Mesenchymal stem cell (in vitro differentiated cells and primary cell): ENCODE measurements around the gene SPATA24.

Source experiments
- DNase-seq: peaks from one replicate; pipeline ENCODE4 v3.0.0-alpha.2; 2013
- H2AFZ ChIP-seq: one replicate; pipeline ENCODE4 v1.6.1; 2013; ENCODE audit warnings: low read depth, mild to moderate bottlenecking, control low read depth, inconsistent platforms, low read length, moderate library complexity
- H2AK5ac ChIP-seq: 2 replicates; pipeline ENCODE4 v1.6.1; 2013; ENCODE audit warnings: low read length, moderate library complexity, mild to moderate bottlenecking, inconsistent platforms; ENCODE audit not compliant: severe bottlenecking
- H2BK120ac ChIP-seq: one replicate; pipeline ENCODE4 v1.6.1; 2013; ENCODE audit warnings: low read depth, mild to moderate bottlenecking, inconsistent platforms, low read length, moderate library complexity
- H2BK12ac ChIP-seq, 2 experiments: one replicate each; pipeline ENCODE4 v1.6.1; 2013; ENCODE audit warnings: inconsistent platforms in 2 of 2, low read length in 2 of 2, mild to moderate bottlenecking in 2 of 2, moderate library complexity in 2 of 2, control low read depth in 1 of 2
- H2BK15ac ChIP-seq: one replicate; pipeline ENCODE4 v1.6.1; 2013; ENCODE audit warnings: mild to moderate bottlenecking, low read depth, inconsistent platforms; ENCODE audit not compliant: poor library complexity, severe bottlenecking
- H2BK5ac ChIP-seq: 2 replicates; pipeline ENCODE4 v1.6.1; 2013; ENCODE audit warnings: low read depth, mild to moderate bottlenecking, low read length, control low read depth, inconsistent platforms; ENCODE audit not compliant: poor library complexity, severe bottlenecking
- H3K14ac ChIP-seq, 2 experiments: one replicate each; pipeline ENCODE4 v1.6.1; 2013; ENCODE audit warnings: inconsistent platforms in 2 of 2, low read length in 2 of 2, control low read depth in 1 of 2, mild to moderate bottlenecking in 1 of 2, moderate library complexity in 1 of 2
- H3K18ac ChIP-seq, 2 experiments: one replicate each; pipeline ENCODE4 v1.6.1; 2013; ENCODE audit warnings: inconsistent platforms in 2 of 2, low read length in 2 of 2, control low read depth in 1 of 2, low read depth in 1 of 2, mild to moderate bottlenecking in 1 of 2
- H3K23ac ChIP-seq, 2 experiments: one replicate each; pipeline ENCODE4 v1.6.1; 2013; ENCODE audit warnings: inconsistent platforms in 2 of 2, low read length in 2 of 2, mild to moderate bottlenecking in 2 of 2, moderate library complexity in 2 of 2, control low read depth in 1 of 2
- H3K27ac ChIP-seq: 2 replicates; pipeline ENCODE4 v1.5.1; 2013; ENCODE audit warnings: mild to moderate bottlenecking, moderate library complexity, low read length, control low read depth, inconsistent platforms; ENCODE audit not compliant: poor library complexity, severe bottlenecking
- H3K27me3 ChIP-seq, 2 experiments: 2 replicates each; pipeline versions ENCODE4 v1.6.1 to v1.7.0; 2013; ENCODE audit warnings: low read length in 2 of 2, mild to moderate bottlenecking in 2 of 2, moderate library complexity in 2 of 2, control low read depth in 1 of 2, inconsistent platforms in 1 of 2; ENCODE audit not compliant: control insufficient read depth in 1 of 2, insufficient read depth in 1 of 2
- H3K36me3 ChIP-seq, 2 experiments: 2 replicates each; pipeline versions ENCODE4 v1.6.1 to v1.7.0; 2013; ENCODE audit warnings: low read length in 2 of 2, control low read depth in 1 of 2, inconsistent platforms in 1 of 2, low read depth in 1 of 2, mild to moderate bottlenecking in 1 of 2; ENCODE audit not compliant: insufficient read depth in 2 of 2, control insufficient read depth in 1 of 2
- H3K4ac ChIP-seq, 2 experiments: one replicate each; pipeline ENCODE4 v1.6.1; 2013; ENCODE audit warnings: inconsistent platforms in 2 of 2, low read length in 2 of 2, mild to moderate bottlenecking in 2 of 2, moderate library complexity in 2 of 2, control low read depth in 1 of 2, low read depth in 1 of 2
- H3K4me1 ChIP-seq: 2 replicates; pipeline ENCODE4 v1.6.1; 2013; ENCODE audit warnings: low read depth, low read length, control low read depth; ENCODE audit not compliant: control insufficient read depth, insufficient read depth
- H3K4me2 ChIP-seq: 2 replicates; pipeline ENCODE4 v1.6.1; 2013; ENCODE audit warnings: low read length, mild to moderate bottlenecking, inconsistent platforms; ENCODE audit not compliant: poor library complexity, severe bottlenecking
- H3K4me3 ChIP-seq, 2 experiments: 2 replicates each; pipeline versions ENCODE4 v1.5.1 to v1.7.0; 2013; ENCODE audit warnings: low read length in 2 of 2, mild to moderate bottlenecking in 2 of 2, control low read depth in 1 of 2, low read depth in 1 of 2; ENCODE audit not compliant: insufficient read depth in 1 of 2
- H3K79me1 ChIP-seq: replicated peaks from 2 replicates; pipeline ENCODE4 v1.6.1; 2013; ENCODE audit warnings: mild to moderate bottlenecking, control low read depth, low read length, inconsistent platforms; ENCODE audit not compliant: poor library complexity, severe bottlenecking
- H3K9ac ChIP-seq: 2 replicates; pipeline ENCODE4 v1.7.0; 2013; ENCODE audit warnings: mild to moderate bottlenecking, low read length, moderate library complexity
- H3K9me3 ChIP-seq: 2 replicates; pipeline ENCODE4 v1.7.0; 2013; ENCODE audit warnings: mild to moderate bottlenecking, low read length; ENCODE audit not compliant: control insufficient read depth
- H4K8ac ChIP-seq: one replicate; pipeline ENCODE4 v1.6.1; 2013; ENCODE audit warnings: inconsistent platforms, mild to moderate bottlenecking, low read length, moderate library complexity
- H4K91ac ChIP-seq: one replicate; pipeline ENCODE4 v1.6.1; 2013; ENCODE audit warnings: mild to moderate bottlenecking, low read length, inconsistent platforms
- WGBS: methylation state at CpG from one replicate; pipeline ENCODE4 v1.1.7; 2013; ENCODE audit warnings: mixed read lengths; 5-methylcytosine and 5-hydroxymethylcytosine counted together

SPATA24 gene

DNA sequence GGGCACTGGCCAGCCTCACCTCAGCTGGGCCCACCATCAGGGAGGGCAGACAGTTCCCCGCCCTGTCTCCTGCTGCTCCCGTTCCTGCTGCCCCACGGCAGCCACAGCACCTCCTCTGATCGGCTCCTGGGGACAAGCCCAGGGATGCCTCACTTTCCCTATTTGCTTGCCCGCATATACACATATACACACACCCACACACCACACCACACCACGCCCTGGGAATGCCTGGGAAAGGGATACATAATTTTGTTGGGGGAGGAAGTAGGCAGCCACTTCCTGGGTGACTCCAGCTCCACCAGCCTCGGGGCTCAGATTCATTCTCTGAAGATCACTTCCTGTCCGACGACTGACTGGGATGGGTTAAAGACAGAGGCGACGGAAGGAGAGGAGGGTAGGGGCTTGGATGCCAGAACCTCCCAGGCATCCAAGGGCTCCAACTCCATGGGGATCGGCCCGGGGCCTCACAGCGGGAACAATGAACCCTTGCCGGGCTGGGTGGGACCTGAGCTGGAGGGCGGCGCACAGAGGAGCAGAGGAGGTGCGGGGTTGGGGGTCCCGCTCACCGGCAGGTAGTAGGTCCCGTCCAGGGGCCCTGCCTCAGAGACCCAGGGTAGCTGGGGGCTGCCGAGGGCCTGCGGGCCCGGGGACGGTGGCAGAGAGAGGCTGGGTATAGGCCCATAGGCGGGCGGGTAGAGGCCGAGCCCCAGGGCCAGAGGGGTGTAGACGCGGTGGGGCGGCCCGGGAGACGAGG is 12.1 kb downstream of the SPATA24 start:
- Histone ChIP-seq H2AFZ (no peak overlapping the region), H3K9me3 (no peaks in the 10 kb centered on the region), H3K14ac (no peak overlapping the region), H4K91ac (no peak overlapping the region), H3K27me3 (peaks cover 18 to 29% of the 10 kb centered on the region in 2 experiments), H4K8ac (no peak overlapping the region), H3K4ac (no peak overlapping the region), H2BK15ac (no peak overlapping the region), H3K4me2 (no peak overlapping the region), H3K36me3 (peaks cover 0 to 1% of the 10 kb centered on the region in 2 experiments), H2BK120ac (no peak overlapping the region), H3K23ac (no peak overlapping the region), H3K18ac (no peak overlapping the region), H3K4me3 (no peak overlapping the region), H3K79me1 (no peaks in the 10 kb centered on the region), H3K9ac (no peak overlapping the region), H2BK12ac (no peak overlapping the region), H3K27ac (no peak overlapping the region), H2AK5ac (no peak overlapping the region), H3K4me1 (peaks cover 37% of the 10 kb centered on the region), H2BK5ac (no peak overlapping the region)
- no peak for DNase-seq
- 73% methylated on average over 23 of the region's 33 CpGs for WGBS

DNA sequence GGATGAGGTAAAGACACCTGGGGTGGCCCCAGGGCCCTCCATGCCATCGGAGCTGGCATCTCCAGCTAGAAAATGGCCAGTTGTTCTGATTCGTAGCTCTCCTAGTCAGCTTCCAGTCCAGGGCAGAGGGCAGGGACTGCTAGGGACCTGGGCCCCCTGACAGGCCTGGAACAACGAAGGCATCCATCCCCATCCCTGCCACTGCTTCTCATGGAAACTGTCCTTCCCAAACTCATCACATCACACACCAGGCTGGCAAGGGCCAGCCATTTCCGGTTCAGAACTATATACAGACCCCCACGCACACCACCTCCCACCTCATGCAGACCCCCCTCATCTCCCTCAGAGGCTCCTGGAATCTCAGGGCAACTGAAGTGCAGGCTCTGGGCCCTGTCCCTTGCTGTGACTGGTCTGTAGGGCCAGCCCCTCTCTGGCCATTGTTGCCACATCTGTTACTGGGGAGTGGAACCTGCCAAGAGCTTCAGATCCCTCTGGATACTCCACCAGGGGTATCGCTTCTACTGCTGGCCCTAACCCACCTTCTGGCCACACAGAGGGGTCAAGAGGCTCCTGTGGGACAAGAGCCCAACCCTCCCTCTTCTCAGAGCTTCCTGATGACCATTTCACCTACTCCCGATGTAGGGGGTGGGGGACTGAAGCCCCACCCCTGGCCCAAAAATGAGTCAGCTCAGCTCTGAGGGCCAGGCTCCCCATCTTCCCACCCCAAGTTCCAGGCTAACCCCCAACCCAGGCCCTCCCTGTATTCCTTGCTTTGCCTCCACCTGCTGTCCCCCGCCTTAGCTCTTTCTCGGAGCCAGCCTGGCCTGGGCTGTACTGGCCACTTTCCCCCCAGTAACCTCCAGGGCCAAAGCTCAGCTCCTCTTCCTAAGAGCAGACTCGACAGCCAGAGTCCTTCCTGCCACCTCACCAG is 13.0 kb downstream of the SPATA24 start:
- no peak overlapping the region for H2BK12ac ChIP-seq
- no peak overlapping the region for H4K91ac ChIP-seq
- H3K4ac ChIP-seq = no peak overlapping the region
- H2BK120ac ChIP-seq = no peak overlapping the region
- no peaks in the 10 kb centered on the region for H3K79me1 ChIP-seq
- no peak overlapping the region for H2BK15ac ChIP-seq
- H3K4me3 ChIP-seq = no peak overlapping the region
- no peak overlapping the region for H3K14ac ChIP-seq
- no peak overlapping the region for H2BK5ac ChIP-seq
- H4K8ac ChIP-seq = no peak overlapping the region
- peaks cover 18 to 29% of the 10 kb centered on the region in 2 experiments for H3K27me3 ChIP-seq
- H3K27ac ChIP-seq = no peak overlapping the region
- no peak overlapping the region for H3K18ac ChIP-seq
- H2AK5ac ChIP-seq = no peak overlapping the region
- H3K23ac ChIP-seq = no peak overlapping the region
- H3K9me3 ChIP-seq = no peaks in the 10 kb centered on the region
- peaks cover 36% of the 10 kb centered on the region for H3K4me1 ChIP-seq
- H3K4me2 ChIP-seq = no peak overlapping the region
- no peaks in the 10 kb centered on the region for H3K36me3 ChIP-seq
- 92% methylated on average over 10 of the region's 10 CpGs for WGBS
- no peak overlapping the region for H2AFZ ChIP-seq
- no peak overlapping the region for H3K9ac ChIP-seq
- DNase-seq = no peak

DNA sequence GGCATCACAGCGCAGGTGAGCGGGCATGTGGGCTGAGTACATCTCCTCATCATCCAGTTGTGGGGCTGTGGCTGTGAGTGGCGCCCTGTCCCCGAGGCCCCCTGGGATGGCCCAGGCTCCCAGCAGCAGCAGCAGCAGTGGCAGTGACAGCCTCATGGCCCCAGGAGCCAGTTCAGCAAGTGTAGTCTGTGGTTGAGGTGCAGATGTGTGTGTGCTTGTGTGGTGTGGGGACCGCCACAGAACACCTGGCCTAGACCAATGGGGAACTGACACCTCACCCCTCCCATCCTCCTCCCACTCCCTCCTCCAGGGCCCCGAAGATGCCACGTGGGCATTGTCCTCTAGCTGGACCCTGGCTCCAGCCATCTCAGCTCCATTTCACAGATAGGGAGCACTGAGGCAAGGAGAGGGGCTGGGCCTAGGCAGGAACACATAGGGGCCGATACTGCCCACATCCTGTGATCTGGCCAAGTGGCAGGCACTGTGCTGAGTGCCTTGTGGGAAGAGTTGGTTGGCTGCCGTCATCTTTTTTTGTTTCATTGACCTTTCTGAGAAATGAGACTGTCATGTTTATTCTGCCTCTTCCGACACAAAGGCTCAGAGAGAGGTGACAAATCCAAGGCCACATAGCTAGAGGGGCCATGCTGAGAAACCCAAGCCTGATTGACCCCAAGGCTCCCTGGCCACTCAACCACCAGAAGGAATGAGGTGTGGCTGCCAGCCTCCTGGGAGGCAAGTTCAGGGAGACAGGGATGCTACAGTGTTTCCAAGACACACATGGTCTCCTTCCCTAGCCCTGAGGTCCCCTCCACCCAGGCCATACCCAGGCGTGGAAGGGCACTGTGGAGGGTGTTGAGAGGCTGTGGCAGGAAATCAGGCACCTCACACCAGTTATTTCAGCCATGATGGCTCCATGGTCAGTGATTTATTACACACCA is 13.9 kb downstream of the SPATA24 start, which contains the start of gene MZB1:
Gene MZB1, minus strand, starts transcription at position 213 of the 938 bp plus-strand sequence. Its CDS starts 57 bp downstream, at position 156.
- Histone ChIP-seq H3K27ac (no peak within 1 kb of the TSS), H3K18ac (no peak within 1 kb of the TSS), H3K4me3 (no peak within 1 kb of the TSS), H3K4me2 (no peak within 1 kb of the TSS), H2BK15ac (no peak within 1 kb of the TSS), H3K79me1 (no peaks in the 10 kb centered on the region), H3K23ac (no peak within 1 kb of the TSS), H3K36me3 (no peaks in the 10 kb centered on the region), H2BK5ac (no peak within 1 kb of the TSS), H3K9me3 (no peaks in the 10 kb centered on the region), H4K91ac (no peak within 1 kb of the TSS), H2AFZ (no peak within 1 kb of the TSS), H2AK5ac (no peak within 1 kb of the TSS), H3K27me3 (peaks cover 11 to 23% of the 10 kb centered on the region in 2 experiments), H3K9ac (no peak within 1 kb of the TSS), H3K4me1 (peaks cover 32% of the 10 kb centered on the region), H2BK120ac (no peak within 1 kb of the TSS), H4K8ac (no peak within 1 kb of the TSS), H2BK12ac (no peak within 1 kb of the TSS), H3K4ac (no peak within 1 kb of the TSS), H3K14ac (no peak within 1 kb of the TSS)
- WGBS = 78% methylated on average over 8 of the region's 11 CpGs
- no peak for DNase-seq
